Left lung (tissue), 10 donors: ENCODE results near the gene CCDC170. TPM values are rescaled to one million over a fixed set of nuclear protein-coding genes. Genes with fewer than 3 reads are reported as not detected.
A peak's percentile ranks its signal among the peaks of the same experiment; 100 is the strongest.
"Not testable (repeated sequence)": the region's sequence is repeated elsewhere in the genome, so short reads cannot be mapped to it uniquely, and the experiment has no call there.

ENCODE experiments used
- ATAC-seq: fragments of 200-7000 bp; cut with Tn5 transposase; one replicate; pipeline ENCODE4 v1.9.1; 2020; ENCODE audit warnings: moderate library complexity
- DNase-seq, 4 donors: peaks; one replicate each; pipeline ENCODE4 v3.0.0-alpha.2; 2013 to 2020
- H3K27ac ChIP-seq, 2 donors: fragments of 200-600 bp; sonication (generic) in 1 of 2; one replicate each; pipeline versions ENCODE4 v1.5.0 to v1.8.0; 2020 to 2021
- H3K27me3 ChIP-seq, 2 donors: fragments of 200-600 bp; sonication (generic) in 1 of 2; one replicate each; pipeline versions ENCODE4 v1.5.0 to v1.8.0; 2020 to 2021
- H3K36me3 ChIP-seq, 2 donors: fragments of 200-600 bp; sonication (generic) in 1 of 2; one replicate each; pipeline versions ENCODE4 v1.5.0 to v1.8.0; 2020 to 2021
- H3K4me1 ChIP-seq, 2 donors: fragments of 200-600 bp; one replicate each; pipeline ENCODE4 v1.8.0; 2021
- H3K4me3 ChIP-seq, 2 donors: fragments of 200-600 bp; sonication (generic) in 1 of 2; one replicate each; pipeline versions ENCODE4 v1.5.0 to v1.8.0; 2020 to 2021; ENCODE audit warnings: mild to moderate bottlenecking in 1 of 2
- H3K9me3 ChIP-seq, 2 donors: fragments of 200-600 bp; sonication (generic) in 1 of 2; one replicate each; pipeline versions ENCODE4 v1.5.0 to v1.8.0; 2020 to 2021
- intact Hi-C, 2 donors: fragments of 100-400 bp; cut with DNase I; formaldehyde crosslinking; loops; one replicate each; pipeline versions ENCODE4 v1.11.2 to v1.14.2; 2022
- polyA plus RNA-seq, 6 donors: library from polyadenylated mRNA; unstranded; fragments of 120-200 nt; gene quantifications; one replicate each; pipeline ENCODE4 v1.2.1, GENCODE V29; 2013; ENCODE audit not compliant: insufficient read length in 6 of 6
- total RNA-seq, 2 donors: library from RNA; stranded (reverse); fragmentation: NEBNext Ultra II Directional; extraction: Animal tissue kit (Norgen Biotek cat#: 25700); gene quantifications; one replicate each; pipeline ENCODE4 v1.2.1, GENCODE V29; 2021
- TF ChIP-seq, protein P1 (sequence below), 2 donors: fragments of 200-600 bp; sonication (generic) in 1 of 2; IDR thresholded peaks; one replicate each; pipeline versions ENCODE4 v1.5.0 to v1.8.0; 2021; ENCODE audit warnings: antibody characterized with exemption in 2 of 2
- donor health status: DM: no; HTN: yes; CAD: no.
- donor health status: DM: no; HTN: no; CAD: no.

Gene CCDC170
- total and polyA plus RNA-seq, 8 donors: 1.3 to 8.2 (median 4.4) TPM

- Histone ChIP-seq H3K27ac (peak overlapping the region; percentile 26 to 64), H3K9me3 (no peaks in the 10 kb centered on the region), H3K4me1 (peaks cover 0 to 4% of the 10 kb centered on the region in 2 donors), H3K4me3 (no peak overlapping the region), H3K27me3 (no peaks in the 10 kb centered on the region), H3K36me3 (no peaks in the 10 kb centered on the region)
- intact Hi-C loops: no loop called here
- peak; percentile 74 for ATAC-seq
- no peak for DNase-seq
- TF ChIP-seq, protein P1, sequence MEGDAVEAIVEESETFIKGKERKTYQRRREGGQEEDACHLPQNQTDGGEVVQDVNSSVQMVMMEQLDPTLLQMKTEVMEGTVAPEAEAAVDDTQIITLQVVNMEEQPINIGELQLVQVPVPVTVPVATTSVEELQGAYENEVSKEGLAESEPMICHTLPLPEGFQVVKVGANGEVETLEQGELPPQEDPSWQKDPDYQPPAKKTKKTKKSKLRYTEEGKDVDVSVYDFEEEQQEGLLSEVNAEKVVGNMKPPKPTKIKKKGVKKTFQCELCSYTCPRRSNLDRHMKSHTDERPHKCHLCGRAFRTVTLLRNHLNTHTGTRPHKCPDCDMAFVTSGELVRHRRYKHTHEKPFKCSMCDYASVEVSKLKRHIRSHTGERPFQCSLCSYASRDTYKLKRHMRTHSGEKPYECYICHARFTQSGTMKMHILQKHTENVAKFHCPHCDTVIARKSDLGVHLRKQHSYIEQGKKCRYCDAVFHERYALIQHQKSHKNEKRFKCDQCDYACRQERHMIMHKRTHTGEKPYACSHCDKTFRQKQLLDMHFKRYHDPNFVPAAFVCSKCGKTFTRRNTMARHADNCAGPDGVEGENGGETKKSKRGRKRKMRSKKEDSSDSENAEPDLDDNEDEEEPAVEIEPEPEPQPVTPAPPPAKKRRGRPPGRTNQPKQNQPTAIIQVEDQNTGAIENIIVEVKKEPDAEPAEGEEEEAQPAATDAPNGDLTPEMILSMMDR (IDR thresholded peaks at IDR 0.05): no peak
Observed at GRCh38 chr6:151512481-151512880, 18.7 kb downstream of the CCDC170 start.

DNA sequence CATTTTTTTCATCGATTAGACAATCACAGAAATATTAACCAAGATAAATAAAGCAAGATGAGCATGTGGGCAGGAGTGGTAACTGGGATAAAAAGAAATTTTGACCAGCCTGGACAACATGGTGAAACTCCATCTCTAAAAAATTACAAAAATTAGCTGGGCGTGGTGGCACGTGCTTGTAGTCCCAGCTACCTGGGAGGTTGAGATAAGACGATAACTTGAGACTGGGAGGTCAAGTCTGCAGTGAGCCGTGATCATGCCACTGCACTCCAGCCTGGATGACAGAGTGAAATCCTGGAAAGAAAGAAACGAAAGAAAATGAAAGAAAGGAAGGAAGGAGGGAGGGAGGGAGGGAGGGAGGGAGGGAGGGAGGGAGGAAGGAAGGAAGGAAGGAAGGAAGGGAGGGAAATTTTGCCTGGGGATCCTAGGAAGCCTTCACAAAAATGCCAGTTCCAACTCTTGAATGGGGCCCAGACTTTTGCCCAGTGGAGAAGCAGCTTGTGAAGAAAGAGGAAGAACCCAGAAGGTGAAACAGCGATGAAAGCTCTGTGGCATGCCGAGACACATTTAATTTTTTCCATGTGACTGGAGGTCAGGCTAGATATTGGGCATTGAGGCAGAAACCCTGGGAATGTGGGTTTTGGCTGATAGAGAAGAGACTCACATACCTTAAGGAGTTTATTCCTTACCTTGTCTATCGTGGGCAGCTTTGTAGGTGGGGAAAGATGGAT is 20.3 kb downstream of the CCDC170 start:
- intact Hi-C loops: no loop called here
- Histone ChIP-seq H3K36me3 (no peaks in the 10 kb centered on the region), H3K4me1 (peaks cover 0 to 4% of the 10 kb centered on the region in 2 donors), H3K4me3 (no peak overlapping the region), H3K27ac (no peak overlapping the region), H3K9me3 (peaks cover 0 to 12% of the 10 kb centered on the region in 2 donors), H3K27me3 (no peaks in the 10 kb centered on the region)
- ATAC-seq (no peak), DNase-seq (no peak)
- TF ChIP-seq, protein P1 (IDR thresholded peaks at IDR 0.05): no peak

- ATAC-seq, H3K27me3 ChIP-seq, H3K4me1 ChIP-seq, H3K4me3 ChIP-seq, H3K27ac ChIP-seq, DNase-seq, H3K36me3 ChIP-seq, intact Hi-C loops: not testable (repeated sequence)
- peaks cover 0 to 48% of the 10 kb centered on the region in 2 donors for H3K9me3 ChIP-seq
Observed at GRCh38 chr6:151518992-151519391, 25.2 kb downstream of the CCDC170 start.

DNA sequence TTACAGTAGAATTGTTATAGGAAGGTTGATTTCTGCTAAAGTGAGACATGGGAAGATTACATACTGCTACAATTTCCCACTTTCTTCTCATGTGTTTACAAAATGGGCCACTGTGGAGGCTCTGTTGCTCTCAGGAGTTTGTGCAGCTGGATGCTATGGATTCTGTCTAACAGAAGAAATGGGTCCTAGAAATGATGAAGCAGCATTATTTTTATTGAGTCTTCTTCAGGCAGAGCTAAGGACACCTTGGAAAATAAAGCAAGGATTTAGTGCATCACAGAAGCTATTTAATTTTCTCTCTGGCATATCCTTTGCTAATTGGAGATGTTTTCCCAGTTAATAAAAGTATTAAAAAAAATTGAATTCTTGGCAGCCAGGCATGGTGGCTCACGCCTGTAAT is 29.2 kb downstream of the CCDC170 start:
- H3K36me3 ChIP-seq: no peaks in the 10 kb centered on the region
- no peaks in the 10 kb centered on the region for H3K4me1 ChIP-seq
- TF ChIP-seq, protein P1 (IDR thresholded peaks at IDR 0.05): no peak
- ATAC-seq (no peak), DNase-seq (no peak)
- H3K4me3 ChIP-seq: no peak overlapping the region
- no peaks in the 10 kb centered on the region for H3K27me3 ChIP-seq
- no peak overlapping the region for H3K27ac ChIP-seq
- H3K9me3 ChIP-seq: peaks cover 0 to 50% of the 10 kb centered on the region in 2 donors
- intact Hi-C loops: no loop called here

GRCh38 chr6:151524059-151524458 is 30.2 kb downstream of the CCDC170 start:
- H3K9me3 ChIP-seq: peaks cover 0 to 40% of the 10 kb centered on the region in 2 donors
- TF ChIP-seq, protein P1 (IDR thresholded peaks at IDR 0.05): no peak
- H3K4me3 ChIP-seq: no peak overlapping the region
- no peak overlapping the region for H3K27ac ChIP-seq
- no peaks in the 10 kb centered on the region for H3K27me3 ChIP-seq
- DNase-seq: no peak
- ATAC-seq: no peak
- H3K4me1 ChIP-seq: no peaks in the 10 kb centered on the region
- H3K36me3 ChIP-seq: no peaks in the 10 kb centered on the region
- intact Hi-C loops: no loop called here

DNA sequence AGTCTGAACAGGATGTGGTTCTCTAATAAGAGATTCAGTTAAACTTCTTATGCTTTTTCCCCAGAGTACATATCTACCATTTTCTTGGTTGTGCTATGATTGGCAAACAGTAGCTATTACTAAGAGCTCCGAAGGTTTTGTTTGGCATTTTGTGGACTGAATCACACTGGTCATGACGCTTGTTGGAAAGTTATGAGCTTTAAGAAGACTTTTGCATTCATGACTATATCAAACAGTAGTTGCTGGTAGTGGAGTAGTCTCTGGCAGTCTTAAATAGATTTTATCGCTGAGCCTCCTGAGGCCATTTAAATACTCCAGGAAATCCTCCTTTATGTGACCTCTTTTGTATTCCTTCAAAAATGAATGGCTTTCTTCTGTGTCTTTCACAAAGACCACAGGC is 40.8 kb downstream of the CCDC170 start:
- intact Hi-C loops: no loop called here
- TF ChIP-seq, protein P1 (IDR thresholded peaks at IDR 0.05): no peak
- Histone ChIP-seq H3K27ac (no peak overlapping the region), H3K9me3 (peaks cover 0 to under 1% of the 10 kb centered on the region in 2 donors), H3K27me3 (no peaks in the 10 kb centered on the region), H3K4me3 (no peak overlapping the region), H3K36me3 (no peaks in the 10 kb centered on the region), H3K4me1 (no peaks in the 10 kb centered on the region)
- DNase-seq (no peak), ATAC-seq (no peak)
